HG03439 (cell line): ENCODE results near the gene ATP5PD.

Experiments used
- ATAC-seq: cut with Tn5 transposase; IDR thresholded peaks from one replicate; pipeline ENCODE4 v1.9.1; 2021; ENCODE audit warnings: mild to moderate bottlenecking, moderate library complexity; ENCODE audit not compliant: unreplicated experiment

Gene ATP5PD

DNA sequence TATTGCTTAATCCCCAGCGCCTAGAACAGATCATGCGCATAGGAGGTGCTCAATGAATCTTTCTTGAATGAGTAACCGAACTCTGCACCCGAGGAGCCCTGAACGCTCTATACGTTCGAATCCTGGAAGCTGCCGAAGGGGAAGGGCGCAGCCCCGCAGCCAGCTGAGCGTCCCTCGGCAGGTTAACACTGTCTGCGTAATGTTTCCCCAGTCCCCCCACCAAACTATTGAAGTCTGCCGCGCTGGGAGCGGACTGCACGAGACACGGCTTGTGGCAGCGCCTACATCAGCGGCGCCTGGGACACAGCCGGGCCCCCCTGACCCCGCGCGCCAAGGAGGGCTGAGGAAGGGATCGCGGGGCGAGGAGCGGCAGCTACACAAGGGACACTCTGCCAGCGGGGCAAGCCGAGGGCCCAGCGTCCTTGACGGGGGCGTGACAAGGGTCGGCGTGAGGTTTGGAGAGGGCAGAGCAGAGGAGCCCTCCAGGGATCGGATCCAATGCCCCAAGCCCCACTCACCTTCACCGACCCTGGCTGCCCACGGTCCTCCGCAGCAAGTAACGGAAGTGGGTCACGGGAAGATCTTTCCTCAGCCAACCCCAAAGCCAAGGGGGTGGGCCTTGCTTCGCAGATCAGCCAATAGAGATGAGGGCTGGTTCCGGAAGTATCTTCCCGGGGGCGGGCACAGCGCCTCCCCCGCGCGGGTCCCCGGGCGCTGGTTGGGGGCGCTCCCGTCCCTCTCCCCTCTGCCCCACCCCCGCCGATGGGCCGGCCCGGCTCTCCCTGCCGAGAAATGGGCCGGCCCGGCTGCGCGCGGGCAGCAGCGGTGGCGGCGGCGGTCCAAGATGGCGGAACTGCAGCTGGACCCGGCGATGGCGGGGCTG is at the start of gene ATP5PD, which contains the start of gene KCTD2:
Gene ATP5PD (minus strand): TSS at position 563 of the 883 bp plus-strand sequence. CDS start 4,319 bp downstream, outside the sequence.
Gene KCTD2 (plus strand): TSS at position 819 of the 883 bp plus-strand sequence. CDS start 26 bp downstream, at position 845.
- peak; percentile 92 for ATAC-seq

- no peak for ATAC-seq
Observed at GRCh38 chr17:75096082-75096625, 49.4 kb upstream of the ATP5PD start.

DNA sequence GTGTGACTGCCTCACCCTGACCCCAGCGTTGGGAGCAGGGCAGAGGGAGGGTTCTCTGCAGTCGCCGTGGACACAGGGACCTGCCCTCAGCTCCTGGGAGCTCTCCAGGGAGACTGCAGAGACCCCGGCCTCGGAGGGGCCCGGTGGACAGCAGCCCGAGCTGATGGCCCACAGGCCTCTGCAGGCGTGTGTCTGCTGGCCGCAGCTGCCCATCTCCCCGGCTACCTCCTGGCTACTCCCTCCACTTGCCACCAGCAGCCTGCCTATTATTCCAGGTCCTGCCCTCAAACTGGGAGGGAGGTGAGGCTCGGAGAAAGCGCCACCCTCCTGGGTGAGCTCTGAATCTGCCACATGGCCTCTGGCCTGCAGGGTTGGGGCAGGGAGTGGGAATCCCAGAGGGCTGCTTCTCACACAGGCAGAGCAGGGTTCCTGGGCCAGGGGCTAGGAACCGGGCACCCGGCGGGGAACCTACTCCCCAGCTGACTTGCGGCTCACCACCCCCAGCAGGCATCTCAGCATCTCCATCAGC is 48.2 kb upstream of the ATP5PD start:
- no peak for ATAC-seq

DNA sequence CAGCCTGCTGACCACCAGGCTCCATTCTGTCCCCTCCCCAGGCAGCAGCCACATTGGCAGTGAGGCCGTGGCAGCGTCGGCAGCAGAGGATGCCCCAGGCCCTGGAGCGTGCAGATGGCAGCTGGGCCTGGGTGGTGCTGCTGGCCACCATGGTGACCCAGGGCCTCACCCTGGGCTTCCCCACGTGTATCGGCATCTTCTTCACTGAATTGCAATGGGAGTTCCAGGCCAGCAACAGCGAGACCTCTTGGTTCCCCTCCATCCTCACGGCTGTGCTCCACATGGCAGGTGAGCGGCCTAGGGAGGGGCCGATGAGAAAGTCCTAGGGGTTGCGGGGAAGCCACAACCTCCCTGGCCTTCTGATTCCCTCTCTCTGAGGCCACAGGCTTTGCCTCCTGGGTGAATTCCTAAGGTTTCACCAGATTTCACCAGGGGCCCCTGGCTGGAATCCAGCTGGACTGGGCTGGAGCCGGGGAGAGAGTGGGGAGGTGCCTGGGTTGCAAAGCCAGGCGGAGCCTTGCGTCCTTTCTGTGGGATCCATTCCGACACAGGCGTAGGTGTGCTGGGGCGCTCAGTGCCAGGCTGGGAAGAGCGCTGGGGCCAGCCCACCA is 46.9 kb upstream of the ATP5PD start:
- ATAC-seq = no peak

DNA sequence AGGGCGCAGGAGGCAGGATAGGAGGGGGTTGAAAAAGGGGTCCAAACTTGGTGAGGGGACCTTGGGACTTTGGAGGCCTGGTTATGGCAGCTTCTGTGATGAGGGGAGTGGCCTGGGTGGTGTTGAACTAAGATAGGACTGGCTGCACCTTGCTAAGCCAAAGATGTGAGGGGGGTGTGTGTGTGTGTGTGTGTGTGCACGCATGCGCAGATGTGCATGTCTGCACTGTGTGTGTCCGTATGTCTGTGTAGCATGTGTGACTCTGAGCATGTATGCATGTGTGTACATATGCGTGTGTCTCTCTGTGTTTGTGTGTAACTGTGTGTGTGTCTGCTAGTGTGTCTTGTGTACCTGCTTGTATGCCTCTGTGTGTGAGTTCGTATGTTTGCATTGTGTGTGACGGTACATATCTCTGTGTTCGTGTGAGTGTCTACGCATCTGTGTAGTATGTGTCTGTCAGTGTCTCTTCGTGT is 45.1 kb upstream of the ATP5PD start:
- no peak for ATAC-seq

DNA sequence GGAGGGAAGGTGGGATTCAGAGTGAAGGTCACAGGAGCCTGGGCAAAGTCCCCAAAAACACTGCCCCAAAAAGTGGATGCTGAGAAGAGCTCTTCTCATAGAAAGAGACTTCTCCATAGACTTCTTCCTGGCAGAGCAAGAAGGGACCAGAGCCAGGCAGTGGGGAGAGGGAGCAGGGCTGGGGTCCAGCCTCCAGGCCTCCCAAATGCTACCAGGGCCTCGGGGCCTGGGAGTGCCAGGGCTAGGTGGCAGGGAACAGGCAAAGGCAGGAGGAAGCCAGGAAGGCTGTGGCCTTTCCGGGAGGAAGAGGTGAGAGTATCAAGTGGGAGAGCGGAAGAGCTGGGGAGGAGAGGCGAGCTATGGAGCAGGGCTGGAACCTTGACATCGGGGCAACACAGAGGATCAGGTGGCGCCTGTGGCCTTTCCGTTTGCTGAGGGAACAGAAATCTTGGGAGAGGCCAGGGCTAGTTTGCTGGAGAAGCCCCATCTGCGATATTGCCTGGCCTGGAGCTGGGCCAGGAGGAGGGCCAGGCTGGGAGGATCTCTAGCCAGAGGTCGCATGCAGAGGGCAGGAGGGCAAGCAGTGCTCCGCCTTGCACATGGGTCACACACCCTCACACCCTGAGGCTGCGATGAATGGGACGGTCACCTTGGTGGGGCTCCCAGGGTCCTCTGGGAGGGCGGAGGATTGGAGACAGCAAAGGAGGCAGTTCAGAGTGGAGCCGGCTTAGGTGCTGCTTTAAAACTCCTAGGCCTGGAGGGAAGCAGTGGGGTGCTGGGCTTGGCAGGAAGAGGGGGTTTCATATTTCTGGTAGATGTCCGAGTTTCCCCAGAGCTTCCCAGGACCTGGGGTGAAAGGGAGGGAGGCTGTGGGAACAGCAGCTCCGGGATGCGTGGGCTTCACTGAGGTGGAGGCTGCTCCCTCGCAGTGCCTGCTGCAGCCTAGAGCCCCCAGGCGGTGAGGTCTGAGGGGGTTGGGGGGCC is 44.4 kb upstream of the ATP5PD start:
- ATAC-seq = no peak

DNA sequence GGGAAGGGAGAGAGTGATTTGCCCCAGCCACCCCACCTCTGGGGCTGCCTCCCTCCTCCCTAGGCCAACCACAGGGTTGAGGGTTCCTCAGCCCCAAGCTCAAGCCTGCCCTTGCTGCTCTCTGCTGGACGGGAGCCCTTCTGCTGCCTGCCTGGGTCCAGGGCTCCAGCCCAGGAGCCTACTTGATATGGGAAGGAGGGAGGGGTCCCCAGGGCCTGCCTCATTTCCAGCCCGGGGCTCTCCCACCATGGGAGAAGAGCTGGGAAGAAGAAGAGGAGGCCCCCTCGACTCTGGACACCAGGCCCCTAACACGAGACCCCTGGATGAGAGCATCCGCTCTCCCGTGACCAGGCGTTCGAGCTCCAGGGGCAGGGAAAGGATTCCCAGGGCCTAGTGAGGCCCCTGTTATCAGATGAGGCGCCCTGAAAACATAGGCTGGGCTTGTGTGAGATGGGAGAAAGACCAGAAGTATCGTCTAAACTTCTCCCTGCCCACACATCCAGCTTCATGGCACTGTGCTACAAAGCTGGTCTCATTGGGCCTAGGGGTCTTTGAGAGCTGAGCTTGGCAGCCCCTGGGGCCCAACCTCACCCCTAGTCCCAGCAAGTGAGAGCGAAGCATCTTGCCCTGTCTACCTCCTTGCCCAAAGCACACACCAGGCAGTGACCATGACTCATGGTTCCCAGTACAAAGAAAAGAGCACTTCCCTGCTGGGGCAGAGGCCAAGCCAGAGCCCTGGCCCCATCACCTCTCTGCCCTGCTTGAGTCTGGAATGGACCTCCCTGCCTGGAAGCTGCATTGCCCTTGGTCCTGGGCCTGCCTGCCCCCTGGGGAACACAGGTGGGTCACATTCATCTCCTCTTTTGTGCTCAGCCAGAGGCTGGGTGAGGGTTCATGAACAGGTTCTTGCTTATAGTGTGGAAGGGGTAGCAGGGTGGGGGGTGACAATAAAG is 42.0 kb upstream of the ATP5PD start:
- no peak for ATAC-seq

DNA sequence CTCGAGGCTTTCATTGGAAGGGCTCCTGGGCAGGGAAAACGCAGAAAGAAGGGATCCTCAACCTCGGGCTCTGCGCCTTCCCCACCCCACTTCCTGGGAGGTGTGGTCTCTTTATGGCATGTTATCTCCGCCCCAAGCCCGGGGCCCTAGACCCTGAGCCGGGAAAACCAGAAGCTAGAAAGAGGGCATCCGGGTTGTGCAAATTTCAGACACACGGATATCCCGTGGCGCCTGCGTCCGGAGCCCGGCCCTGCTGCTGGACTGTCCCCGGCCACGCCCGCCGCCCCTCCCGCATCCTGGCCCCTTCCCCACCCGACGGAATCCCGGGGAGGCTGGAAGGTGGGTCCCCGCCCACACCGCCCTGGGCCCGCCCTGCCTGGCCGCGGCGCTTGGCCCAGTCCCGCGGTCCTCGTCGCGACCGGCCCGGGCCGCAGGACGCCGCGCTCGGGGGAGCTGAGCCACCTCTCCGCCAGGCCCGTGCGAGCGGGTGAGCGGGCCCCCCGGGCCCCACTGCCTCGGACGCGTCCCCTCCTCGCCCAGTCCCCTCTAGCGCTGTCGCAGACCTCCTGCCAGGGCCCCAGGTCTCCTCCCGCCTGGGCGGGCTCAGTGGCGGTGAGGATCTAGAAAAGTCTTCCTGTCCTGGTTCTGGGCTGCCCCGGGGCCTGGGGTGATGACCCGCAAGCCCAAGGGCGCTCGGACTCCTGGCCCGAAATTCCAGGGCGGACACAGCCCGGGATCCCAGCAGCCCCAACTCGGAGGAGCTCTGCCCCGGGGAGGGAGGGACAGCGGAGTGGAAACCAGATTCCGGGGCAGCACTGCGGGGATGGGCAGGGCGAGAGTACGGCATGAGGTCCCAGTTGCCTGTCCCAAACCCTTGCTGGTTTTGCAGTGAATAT is 41.0 kb upstream of the ATP5PD start, which contains the start of gene SLC16A5:
Gene SLC16A5 (plus strand): TSS at position 397 of the 896 bp plus-strand sequence. CDS start 5,683 bp downstream, outside the sequence.
- no peak for ATAC-seq

- ATAC-seq = no peak
Observed at GRCh38 chr17:75087182-75087557, 40.4 kb upstream of the ATP5PD start.

DNA sequence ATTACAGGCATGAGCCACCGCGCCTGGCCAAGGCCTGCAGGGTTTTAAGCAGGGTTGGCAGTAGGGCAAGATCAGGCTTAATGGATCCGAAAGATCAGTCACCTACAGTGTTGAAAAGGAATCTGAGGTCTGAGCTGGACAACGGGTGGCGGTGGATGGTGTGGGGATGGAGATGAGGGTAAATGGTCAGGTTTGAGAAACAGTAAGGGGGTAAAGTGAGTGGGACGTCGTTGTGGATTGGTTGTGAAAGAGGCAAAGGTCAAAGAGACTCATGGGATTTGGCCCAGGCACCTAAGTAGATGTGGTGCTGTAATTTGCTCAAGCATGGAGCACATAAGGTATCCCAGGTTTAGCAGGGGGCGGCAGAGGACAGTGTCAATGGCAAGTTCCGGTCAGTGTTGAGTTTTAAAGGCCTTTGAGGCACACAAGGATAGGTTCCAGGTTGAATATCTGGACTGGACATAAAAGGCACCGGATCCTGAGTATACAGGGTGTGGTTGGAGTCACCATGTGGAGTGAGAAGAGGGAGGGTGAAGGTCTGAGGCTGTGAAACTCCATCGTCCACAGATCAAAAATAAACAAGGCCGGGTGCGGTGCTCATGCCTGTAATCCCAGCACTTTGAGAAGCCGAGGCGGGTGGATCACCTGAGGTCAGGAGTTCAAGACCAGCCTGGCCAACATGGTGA is 39.9 kb upstream of the ATP5PD start:
- ATAC-seq = no peak

DNA sequence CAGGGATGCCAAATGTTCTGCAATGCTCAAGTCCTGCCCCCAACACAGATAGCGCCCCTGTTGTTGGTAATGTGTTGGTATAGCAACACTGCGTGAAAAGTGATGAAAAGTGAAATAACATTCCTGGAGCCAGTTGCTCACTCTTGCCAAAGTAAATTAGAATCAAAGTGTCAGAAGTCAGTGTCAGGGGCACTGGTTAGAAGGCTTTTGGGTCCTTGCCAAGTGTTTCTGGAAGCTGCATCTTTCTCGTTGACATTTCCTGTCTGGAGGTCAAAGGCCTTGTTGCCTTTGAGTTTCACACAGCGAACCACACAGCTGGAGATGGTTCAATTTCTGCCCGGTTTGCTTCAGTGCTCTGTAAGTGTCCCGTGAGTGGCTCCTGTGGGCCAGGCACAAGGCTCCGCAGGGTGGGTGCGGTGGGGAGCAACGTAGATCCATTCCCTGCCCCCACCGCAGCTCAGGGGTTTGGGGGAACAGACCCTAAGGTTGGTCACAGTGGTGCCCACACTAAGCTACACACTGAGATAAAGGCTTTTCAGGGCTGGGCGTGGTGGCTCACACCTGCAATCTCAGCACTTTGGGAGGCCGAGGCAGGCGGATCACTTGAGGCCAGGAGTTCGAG is 37.4 kb upstream of the ATP5PD start:
- ATAC-seq = no peak

- ATAC-seq = no peak
Observed at GRCh38 chr17:75082683-75083082, 35.9 kb upstream of the ATP5PD start.

DNA sequence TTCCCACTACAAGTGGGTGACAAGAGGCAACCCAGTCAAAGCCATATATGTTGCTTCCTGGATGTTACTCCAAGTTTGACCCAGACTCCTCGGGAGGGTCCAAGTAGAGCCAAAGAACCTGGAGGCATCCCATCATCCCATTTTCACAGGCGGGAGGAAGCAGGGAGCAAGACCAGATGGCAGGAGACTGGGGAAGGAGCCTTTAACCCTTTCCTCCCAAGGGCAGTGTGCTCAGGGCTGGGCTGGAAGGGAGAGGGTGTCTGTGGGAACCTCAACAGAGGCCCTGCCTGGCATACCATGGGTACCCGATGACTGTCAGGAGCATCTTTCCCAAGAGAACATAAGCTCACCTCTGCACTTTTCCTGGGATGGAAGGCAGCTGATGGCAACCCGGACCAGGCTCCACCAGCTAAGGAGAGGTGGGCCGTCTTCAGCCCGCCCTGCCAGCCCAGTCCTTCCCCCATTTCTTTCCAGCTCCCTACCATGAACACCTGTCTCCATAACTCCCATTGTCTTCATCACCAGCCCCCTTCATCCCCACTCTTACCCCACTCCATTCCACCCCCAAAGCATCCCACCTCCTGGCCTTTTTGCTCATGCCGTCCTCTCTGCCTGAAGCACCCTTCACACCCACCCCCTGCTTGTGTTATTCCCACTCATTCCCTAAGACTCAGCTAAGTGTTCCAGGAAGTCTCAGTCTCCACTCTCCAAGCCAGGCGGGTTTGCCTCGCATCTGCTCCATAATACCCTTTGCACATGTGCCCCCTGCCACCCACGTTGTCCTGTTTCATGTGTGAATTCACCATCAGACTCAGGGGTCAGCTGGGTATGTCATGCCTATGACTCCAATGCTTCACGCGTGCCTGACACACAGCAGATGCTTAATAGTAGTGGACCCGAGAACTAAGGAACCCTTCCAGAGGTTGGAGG is 35.1 kb upstream of the ATP5PD start:
- no peak for ATAC-seq

DNA sequence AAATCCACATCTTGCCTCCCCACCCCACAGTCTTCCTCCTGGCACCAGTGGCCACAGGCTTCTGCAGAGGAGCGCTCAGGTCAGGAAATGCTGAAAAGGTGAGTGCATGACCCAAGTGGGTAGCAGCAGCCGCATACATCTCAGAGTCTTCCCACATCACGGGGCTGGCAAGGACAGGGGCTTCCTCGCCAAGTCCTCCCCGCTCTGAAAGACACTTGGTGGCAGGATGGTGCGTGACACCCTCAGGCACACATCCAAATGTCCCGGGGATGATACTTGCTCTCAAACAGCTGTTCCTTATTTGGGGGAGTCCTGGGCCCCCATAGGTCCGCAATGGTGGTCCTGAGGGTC is 32.2 kb upstream of the ATP5PD start:
- no peak for ATAC-seq

GRCh38 chr17:75078284-75079022 is 31.7 kb upstream of the ATP5PD start:
- no peak for ATAC-seq
